ENCODE measurements around the gene DDX28.

DDX28 gene

GRCh38 chr16:68069511-68070248, 46.6 kb upstream of the DDX28 start:
- ChIA-PET CTCF (interaction anchor here (0.8 to 2.9 kb wide), 12 partner anchors 8 to 259 kb away, joined by 3 to 15 read pairs (median 4); partner anchors contain the start of gene NFATC3), POLR2A (interaction anchor here (0.6 to 1.2 kb wide), 2 partner anchors 15 to 175 kb away, joined by 3 to 5 read pairs; partner anchors contain the start of genes NFATC3 and PLA2G15)
- TF ChIP-seq, protein P1, sequence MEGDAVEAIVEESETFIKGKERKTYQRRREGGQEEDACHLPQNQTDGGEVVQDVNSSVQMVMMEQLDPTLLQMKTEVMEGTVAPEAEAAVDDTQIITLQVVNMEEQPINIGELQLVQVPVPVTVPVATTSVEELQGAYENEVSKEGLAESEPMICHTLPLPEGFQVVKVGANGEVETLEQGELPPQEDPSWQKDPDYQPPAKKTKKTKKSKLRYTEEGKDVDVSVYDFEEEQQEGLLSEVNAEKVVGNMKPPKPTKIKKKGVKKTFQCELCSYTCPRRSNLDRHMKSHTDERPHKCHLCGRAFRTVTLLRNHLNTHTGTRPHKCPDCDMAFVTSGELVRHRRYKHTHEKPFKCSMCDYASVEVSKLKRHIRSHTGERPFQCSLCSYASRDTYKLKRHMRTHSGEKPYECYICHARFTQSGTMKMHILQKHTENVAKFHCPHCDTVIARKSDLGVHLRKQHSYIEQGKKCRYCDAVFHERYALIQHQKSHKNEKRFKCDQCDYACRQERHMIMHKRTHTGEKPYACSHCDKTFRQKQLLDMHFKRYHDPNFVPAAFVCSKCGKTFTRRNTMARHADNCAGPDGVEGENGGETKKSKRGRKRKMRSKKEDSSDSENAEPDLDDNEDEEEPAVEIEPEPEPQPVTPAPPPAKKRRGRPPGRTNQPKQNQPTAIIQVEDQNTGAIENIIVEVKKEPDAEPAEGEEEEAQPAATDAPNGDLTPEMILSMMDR (IDR thresholded peaks at IDR 0.05; ENCODE audit: control extremely low read depth, extremely low read depth, low read depth, missing control alignments): no peak
- no peak for DNase-seq (ENCODE audit: extremely low spot score)

DNA sequence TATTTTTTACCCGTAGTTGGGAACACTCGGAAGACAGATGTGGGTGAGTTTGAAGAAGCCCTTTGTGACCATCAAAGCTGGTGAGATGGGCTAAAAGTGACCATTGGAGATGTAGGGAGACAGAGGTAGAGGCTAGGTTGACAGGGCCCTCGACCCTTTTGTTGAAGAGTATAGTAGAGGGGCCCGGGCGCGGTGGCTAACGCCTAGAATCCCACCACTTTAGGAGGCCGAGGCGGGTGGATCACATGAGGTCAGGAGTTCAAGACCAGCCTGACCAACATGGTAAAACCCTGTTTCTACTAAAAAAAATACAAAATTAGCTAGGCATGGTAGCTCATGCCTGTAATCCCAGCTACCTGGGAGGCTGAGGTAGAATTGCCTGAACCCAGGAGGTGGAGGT, 45.9 kb upstream of the DDX28 start:
- POLR2A ChIA-PET: no interaction called here

GRCh38 chr16:68066763-68067162, 43.7 kb upstream of the DDX28 start:
- TF ChIP-seq, protein P1 (IDR thresholded peaks at IDR 0.05; ENCODE audit: control extremely low read depth, extremely low read depth, low read depth, missing control alignments): no peak
- ChIA-PET CTCF (interaction anchor here (1.4 to 3.0 kb wide), 5 partner anchors 12 to 251 kb away, joined by 3 to 11 read pairs (median 4); no protein-coding TSS in a partner anchor), POLR2A (no interaction called here)
- no peak for DNase-seq (ENCODE audit: extremely low spot score)

More for the DNA sequence above, 45.9 kb upstream of the DDX28 start:
- TF ChIP-seq, protein P1 (IDR thresholded peaks at IDR 0.05; ENCODE audit: control extremely low read depth, extremely low read depth, low read depth, missing control alignments): no peak
- CTCF ChIA-PET: interaction anchor here (1.3 to 2.9 kb wide), 6 partner anchors 11 to 252 kb away, joined by 3 to 15 read pairs (median 5); partner anchors contain the start of gene NFATC3
- no peak for DNase-seq (ENCODE audit: extremely low spot score)

DNA sequence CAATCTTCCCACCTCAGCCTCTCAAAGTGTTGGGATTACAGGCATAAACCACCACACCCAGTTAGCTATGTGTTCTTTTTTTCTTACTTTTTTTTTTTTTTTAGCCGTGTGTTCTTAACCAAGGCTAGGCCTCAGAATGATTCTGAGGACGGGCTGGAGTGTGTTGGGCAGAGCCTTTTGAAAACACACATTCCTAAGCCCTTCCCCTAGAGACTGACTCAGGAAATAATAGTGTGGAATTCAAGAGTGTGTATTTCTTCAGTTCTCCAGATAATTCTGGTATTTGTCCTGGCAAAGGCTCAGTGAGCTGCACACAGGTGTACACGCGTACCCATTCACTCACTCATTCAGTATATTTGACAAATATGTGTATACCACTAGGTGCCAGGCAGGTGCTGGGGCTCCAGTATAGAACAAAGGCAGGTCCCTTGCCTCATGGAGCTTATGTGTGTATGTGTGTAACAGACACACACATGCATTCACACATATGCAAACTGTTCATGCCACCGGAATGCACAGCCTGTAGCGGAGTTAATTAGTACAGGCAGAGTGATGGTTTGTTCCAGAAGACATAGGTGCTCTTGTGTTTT, 42.8 kb upstream of the DDX28 start:
- POLR2A ChIA-PET: no interaction called here
- no peak for DNase-seq (ENCODE audit: extremely low spot score)
- CTCF ChIA-PET: interaction anchor here (0.7 to 4.0 kb wide), 21 partner anchors 9 to 250 kb away, joined by 3 to 37 read pairs (median 4); partner anchors contain the start of genes DPEP2, NFATC3 and NRN1L
- TF ChIP-seq, protein P1 (IDR thresholded peaks at IDR 0.05; ENCODE audit: control extremely low read depth, extremely low read depth, low read depth, missing control alignments): no peak

DNA sequence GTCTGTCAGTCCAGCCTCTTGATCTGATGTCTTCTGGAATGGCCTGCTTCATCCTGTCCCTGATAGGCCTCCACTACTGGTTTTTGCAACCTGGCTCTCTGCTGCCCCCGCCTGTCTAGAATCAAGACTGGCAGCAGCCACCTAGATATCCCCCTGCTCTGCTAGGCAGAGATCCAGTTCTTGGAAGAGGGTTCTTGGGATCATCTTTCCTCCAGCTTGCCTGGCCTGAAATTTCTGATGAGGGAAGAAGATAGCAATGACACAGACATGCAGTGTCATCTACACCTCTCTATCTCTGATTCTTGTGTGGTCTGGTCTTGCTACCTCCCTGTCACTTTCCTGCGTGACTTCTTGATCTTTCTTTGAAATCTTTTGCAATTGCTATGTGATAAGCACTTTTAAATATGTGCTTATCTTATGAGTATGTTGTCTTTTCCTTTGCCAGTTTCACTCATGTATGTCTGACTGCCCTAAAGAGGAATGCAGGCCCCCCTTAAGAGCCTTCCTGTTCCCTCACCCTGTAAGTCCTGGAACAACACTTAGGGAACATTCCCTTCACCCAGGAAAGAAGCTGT, 41.8 kb upstream of the DDX28 start:
- CTCF ChIA-PET: interaction anchor here (0.6 to 4.0 kb wide), 22 partner anchors 10 to 249 kb away, joined by 3 to 37 read pairs (median 4); partner anchors contain the start of genes DDX28, DPEP2, DUS2 and NFATC3
- DNase-seq (ENCODE audit: extremely low spot score): peak; percentile 67
- POLR2A ChIA-PET: no interaction called here
- TF ChIP-seq, protein P1 (IDR thresholded peaks at IDR 0.05; ENCODE audit: control extremely low read depth, extremely low read depth, low read depth, missing control alignments): peak; percentile 78

GRCh38 chr16:68062910-68063393, 39.9 kb upstream of the DDX28 start:
- TF ChIP-seq, protein P1 (IDR thresholded peaks at IDR 0.05; ENCODE audit: control extremely low read depth, extremely low read depth, low read depth, missing control alignments): no peak
- CTCF ChIA-PET: interaction anchor here (1.7 to 4.7 kb wide), 6 partner anchors 12 to 247 kb away, joined by 3 to 37 read pairs (median 12); partner anchors contain the start of gene NRN1L
- POLR2A ChIA-PET: no interaction called here
- no peak for DNase-seq (ENCODE audit: extremely low spot score)

Data from GM10248 (cell line).